AG09319 (cell line): ENCODE data around the gene ZDHHC11.
"Not testable (repeated sequence)": the region's sequence is repeated elsewhere in the genome, so short reads cannot be mapped to it uniquely, and the experiment has no call there.

Source experiments
- DNase-seq: peaks from one replicate; pipeline ENCODE4 v3.0.0-alpha.2; 2010; ENCODE audit warnings: low read depth; ENCODE audit errors: extremely low read depth
- TF ChIP-seq, protein P1 (sequence below): IDR thresholded peaks from 2 replicates; pipeline ENCODE4 v1.5.1; 2011; ENCODE audit warnings: low read depth, mild to moderate bottlenecking, inconsistent platforms, low read length, moderate library complexity

Gene ZDHHC11

DNA sequence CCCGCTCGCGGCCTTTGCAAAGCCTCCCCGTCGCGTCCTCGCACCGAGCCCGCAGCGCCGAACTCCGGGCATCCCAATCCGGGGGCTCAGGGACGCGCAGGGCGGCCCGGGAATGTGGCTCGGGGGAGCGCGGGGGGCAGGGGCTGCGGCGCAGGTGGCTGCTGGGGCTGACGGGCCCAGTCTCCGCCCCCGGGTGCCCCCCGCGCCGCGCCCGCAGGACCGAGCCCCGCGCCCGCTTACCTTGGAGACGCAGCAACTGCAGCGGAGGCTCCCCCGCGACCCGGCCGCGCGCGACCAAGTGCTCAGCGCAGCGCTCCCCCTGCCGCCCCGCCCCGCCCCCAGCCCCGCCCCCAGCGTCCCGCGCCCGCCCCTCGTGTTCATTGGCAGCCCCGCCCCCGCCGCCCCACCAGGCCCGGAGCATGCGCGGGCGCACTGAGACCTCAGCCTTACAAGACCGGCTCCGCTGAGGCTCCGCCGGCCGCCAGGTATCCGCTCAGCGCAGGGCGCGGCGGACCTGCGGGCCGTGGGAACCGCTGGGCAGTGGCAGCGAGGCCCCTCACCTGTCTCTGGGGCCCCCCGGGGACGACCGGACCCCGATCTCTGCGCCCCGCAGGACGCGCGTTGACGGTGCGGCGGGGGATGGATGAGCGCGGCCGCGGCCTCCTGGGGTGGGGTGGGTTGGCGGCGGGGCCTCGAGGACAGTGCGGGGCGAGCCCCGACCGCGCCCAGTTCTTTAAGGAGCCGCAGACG is 66.2 kb downstream of the ZDHHC11 start, which contains the start of gene ZDHHC11B:
TSS of gene ZDHHC11B (minus strand) at position 302 of the 750 bp plus-strand sequence. CDS start 17,810 bp downstream, outside the sequence.
- peak; percentile 4 for DNase-seq

DNA sequence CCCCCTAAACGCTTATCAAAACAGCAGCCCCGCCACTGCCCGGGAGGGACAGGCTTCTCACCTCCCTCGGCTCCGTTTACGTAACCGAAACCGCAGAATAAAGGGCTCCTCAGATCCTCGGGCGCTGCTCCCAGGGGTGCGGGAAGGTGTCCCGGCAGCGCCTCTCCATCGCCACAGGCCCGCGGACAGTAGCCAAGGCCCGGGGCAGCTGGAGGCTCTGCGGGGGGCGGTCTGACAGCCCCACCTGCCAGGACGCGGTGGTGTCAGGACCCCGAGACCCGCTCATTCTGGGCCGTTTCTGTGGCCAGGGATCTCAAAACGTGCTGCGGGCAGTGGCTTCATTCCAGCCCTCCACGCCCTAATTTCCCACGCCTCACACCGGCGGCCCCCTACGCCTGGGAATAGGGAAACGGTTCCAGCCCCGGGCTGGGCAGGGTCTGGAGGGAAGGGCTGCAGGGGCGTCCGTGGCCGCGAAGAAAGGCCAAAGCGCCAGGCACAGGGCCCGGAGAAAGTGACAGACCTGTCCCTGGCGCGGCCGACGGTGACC is 66.8 kb downstream of the ZDHHC11 start:
- DNase-seq = not testable (repeated sequence)

DNA sequence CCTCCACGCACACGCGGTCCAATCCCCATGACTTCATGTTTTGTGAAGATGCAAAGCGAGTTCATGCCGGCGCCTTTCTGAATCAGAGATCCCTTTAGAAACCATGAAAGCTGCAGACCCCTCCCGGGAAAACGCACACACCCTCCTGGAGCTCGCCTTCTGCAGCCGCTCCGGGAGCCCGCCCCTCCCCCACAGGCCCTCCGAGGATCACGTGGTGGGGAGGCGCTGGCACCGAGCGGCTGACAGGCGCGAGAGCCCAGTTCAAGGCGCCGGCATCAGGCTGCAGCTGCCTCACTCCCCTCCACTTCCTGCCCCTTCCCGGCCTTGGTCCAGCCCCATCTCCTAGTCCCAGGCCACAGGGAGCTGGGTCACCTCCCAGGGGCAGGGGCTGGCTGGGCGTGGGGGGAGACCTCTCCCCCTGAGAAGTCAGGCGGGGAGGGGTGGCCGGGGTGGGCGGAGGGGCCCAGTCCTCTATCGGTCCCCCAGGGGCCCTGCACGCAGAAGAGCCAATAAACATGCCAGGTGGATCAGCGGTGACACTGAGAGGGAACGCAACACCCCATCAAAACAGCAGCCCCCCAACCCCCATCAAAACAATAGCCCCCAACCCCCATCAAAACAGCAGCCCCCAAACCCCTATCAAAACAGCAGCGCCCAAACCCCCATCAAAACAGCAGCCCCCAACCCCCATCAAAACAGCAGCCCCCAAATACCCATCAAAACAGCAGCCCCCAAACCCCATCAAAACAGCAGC is 67.6 kb downstream of the ZDHHC11 start:
- not testable (repeated sequence) for DNase-seq

DNA sequence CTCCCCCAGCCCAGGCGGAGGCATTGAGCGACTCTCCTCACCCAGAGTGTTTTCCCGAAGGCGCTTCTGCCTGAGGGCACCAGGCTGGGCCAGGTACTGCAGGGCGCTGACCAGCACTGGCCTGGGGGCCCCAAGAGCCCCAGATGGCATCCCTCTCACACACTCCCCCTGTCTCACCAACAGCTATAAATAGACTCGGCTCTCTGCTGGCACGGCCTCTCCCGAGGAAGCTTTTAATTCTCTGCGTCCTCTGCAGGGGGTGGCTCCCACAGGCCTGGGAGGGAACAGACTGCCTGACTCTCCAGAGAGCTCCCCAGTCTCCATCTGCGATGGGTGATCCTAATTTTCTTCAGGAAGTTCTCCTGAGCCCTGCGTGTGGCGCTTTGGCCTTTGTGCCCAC is 68.4 kb downstream of the ZDHHC11 start:
- not testable (repeated sequence) for DNase-seq

DNA sequence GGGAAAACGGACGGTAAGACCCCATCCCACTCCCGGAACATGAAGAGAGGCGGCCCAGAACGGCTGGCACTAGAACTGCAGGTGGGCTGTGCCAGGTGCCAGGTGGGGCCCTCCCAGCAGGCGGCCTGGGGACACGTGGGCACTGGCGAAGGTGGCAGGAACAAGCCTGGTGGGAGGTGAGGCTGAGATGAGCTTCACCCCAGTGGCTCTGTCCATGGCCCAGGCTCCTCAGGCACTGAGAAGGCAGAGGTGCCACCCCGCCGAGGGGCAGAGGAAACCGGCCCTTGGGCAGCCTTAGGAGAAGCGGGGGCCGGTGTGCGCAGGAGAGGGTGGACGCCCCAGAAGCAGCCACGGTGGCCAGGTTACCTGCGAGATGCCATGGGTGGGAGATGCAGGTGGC is 70.2 kb downstream of the ZDHHC11 start:
- not testable (repeated sequence) for DNase-seq

DNA sequence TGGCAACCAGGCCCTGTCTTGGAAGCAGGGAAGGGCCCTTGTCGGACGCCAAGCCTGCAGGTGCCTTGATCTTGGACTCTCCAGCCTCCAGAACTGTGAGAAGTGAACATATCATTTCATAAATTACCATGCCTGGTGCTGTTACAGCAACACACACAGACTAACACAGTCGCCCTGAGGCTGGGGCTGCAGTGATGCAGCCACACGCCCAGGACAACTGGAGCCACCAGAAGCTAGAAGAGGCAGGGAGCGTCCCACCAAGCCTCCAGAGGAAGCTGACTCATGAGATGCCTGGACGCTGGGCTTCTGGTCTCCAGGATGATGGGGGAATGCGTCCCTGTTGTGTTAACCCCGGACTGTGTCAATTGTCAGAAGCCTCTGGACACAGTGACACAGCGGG is 71.8 kb downstream of the ZDHHC11 start:
- DNase-seq = not testable (repeated sequence)

DNA sequence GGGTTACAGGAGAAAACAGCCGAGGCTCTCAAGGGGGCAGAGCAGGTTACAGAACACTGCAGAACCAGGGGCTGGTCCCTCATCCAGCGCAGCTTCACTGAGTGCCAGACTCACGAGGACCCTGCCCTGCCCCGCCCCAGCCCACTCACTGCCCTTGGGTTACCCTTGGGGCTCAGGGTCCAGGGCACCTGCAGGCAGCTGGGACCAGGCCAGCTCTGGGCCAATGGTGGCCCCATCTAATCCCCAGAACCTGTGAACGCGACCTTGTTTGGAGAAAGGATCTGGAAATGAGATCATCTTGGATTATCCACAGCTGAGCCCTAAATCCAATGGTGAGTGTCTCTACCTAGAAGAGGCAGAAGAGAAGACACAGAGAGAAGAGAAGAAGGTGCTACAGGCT is 72.4 kb downstream of the ZDHHC11 start:
- not testable (repeated sequence) for DNase-seq

DNA sequence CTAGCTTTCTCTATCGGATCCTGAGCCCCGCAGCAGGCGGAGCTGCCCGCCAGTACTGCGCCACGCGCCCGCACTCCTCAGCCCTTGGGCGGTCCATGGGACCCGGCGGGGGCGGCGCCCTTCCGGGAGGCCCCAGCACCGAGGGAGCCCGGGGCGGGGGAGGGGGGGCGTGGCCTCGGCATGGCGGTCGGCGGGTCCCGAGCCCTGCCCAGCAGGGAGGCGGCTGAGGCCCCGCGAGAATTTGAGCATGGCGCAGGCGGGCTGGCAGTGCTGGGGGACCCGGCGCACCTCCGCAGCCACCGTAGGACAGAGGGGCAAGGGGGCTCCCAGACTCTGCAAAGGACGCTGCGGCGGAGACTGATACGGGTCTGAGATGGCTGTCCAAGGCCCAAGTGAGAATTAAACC is 73.0 kb downstream of the ZDHHC11 start:
- TF ChIP-seq, protein P1, sequence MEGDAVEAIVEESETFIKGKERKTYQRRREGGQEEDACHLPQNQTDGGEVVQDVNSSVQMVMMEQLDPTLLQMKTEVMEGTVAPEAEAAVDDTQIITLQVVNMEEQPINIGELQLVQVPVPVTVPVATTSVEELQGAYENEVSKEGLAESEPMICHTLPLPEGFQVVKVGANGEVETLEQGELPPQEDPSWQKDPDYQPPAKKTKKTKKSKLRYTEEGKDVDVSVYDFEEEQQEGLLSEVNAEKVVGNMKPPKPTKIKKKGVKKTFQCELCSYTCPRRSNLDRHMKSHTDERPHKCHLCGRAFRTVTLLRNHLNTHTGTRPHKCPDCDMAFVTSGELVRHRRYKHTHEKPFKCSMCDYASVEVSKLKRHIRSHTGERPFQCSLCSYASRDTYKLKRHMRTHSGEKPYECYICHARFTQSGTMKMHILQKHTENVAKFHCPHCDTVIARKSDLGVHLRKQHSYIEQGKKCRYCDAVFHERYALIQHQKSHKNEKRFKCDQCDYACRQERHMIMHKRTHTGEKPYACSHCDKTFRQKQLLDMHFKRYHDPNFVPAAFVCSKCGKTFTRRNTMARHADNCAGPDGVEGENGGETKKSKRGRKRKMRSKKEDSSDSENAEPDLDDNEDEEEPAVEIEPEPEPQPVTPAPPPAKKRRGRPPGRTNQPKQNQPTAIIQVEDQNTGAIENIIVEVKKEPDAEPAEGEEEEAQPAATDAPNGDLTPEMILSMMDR = no peak
- no peak for DNase-seq

DNA sequence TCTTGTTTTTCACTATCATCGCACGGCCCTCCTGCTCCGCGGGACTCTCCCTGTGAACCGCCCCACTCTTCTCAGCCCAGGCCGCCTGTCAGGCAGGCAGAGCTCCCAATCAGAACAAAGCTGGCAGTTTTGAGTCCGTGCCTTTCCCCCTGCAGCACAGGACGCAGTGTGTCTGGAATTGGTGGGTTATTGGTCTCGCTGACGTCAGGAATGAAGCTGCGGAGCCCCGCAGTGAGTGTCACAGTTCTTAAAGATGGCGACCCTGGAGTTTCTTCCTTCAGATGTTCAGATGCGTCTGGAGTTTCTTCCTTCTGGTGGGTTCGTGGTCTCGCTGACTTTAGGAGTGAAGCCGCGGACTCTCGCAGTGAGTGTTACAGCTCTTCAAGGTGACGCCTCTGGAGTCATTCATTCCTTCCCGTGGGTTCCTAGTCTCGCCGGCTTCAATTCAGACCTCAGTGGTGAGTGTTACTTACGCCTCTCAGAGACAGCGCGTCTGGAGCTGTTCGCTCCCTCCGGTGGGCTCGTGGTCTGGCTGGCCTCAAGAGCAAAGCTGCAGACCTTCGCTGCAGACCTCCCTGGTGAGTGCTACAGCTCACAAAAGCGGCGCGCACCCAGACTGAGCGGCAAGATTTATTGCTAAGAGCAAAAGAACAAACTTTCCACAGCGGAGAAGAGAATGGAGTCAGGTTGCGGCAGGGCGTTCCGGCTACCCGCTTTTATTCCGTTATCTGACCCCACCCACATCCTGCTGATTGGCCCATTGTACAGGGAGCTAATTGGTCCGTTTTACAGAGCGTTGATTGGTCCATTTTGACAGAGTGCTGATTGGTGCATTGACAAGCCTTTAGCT is 73.7 kb downstream of the ZDHHC11 start:
- no peak for DNase-seq
- TF ChIP-seq, protein P1 = no peak

DNA sequence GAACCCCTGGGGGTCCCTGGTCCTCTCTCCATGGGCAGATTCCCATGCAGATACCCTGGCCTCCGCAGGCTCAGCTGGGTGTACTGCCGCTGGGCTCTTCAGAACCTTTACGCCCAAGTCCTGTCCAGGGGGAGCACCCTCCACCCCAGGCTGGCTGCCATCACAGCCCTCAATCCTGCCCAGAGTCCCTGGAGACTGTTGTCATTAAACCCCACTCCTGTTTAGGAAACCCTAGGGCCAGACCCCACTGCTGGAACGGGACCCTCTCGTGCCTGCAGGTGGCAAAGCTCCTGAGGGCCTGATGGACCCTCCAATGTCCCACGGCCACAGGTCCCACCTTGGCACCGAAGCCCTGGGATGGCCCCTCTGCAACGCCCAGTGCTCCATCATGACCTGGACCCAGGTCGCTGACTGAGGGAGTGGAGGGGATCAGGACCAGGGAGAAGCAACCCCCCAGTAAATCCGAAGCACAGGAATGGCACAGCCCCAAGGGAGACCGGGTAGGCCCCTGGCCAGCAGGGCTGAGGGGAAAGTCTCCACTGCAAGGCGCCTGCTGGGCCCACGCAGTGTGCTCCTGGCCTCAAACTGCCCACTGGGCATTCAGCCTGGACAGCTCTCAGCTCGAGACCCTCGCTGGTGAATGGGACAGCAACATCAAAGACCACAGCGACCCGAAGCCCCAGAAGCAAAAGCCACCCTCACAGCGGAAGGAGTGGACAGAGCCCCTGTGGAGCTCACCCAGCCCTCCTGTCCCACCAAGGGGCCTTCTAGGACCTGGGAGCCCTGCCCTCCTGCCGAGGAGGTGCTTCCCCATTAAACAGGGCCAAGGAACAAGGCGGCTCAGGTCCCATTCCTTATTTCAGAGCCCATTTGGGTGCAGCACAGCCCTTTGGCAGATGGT is 74.6 kb downstream of the ZDHHC11 start:
- no peak for DNase-seq
- TF ChIP-seq, protein P1 = no peak

DNA sequence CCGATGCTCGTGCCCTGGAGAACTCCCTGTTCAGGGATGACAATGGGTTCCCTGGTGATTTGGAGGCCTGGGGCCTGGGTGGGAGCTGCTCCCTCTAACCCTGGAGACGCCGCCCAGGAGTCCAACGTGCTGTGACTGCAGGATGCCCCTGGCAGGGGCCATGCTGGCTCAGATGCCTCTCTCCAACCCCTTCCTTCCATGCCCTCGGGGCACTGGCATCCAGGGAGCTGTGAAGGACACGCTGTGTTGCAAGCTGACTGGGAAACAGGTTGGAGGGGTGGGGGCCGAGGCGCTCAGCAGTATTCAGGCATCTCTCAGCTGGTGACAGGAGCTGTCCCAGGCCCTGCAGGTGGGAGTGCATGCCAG is 75.2 kb downstream of the ZDHHC11 start:
- DNase-seq = not testable (repeated sequence)

DNA sequence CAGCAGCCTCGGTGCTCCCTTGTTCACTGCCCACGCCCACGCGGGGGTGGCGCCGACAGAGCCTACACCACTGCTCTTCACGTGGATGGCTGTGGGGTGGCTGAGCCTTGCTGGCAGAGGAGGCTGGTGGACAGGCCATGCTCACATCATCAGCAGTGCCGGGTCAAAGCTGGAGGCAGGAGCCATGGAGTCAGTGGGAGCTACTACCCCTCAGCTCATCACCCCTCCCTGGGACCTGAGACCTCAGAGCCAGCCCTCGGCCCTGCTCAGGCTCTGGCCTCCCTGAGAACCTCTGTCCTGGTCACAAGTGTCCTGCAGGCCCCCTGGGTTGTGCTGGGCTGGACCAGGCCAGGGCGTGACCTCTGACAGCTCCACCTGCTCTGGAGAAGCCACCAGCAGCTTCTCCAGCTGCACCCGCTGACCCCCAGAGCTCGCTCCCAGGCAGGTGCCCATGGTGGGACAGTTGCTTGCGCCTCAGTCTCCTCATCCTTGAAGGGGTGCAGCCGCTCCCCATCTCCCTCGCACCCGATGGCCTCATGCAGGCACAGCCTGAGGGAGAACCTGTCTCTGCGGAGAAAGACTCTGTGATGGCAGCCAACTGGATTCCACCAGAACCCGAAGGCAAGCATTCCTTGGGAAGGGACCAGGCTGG is 75.8 kb downstream of the ZDHHC11 start:
- DNase-seq = not testable (repeated sequence)

DNA sequence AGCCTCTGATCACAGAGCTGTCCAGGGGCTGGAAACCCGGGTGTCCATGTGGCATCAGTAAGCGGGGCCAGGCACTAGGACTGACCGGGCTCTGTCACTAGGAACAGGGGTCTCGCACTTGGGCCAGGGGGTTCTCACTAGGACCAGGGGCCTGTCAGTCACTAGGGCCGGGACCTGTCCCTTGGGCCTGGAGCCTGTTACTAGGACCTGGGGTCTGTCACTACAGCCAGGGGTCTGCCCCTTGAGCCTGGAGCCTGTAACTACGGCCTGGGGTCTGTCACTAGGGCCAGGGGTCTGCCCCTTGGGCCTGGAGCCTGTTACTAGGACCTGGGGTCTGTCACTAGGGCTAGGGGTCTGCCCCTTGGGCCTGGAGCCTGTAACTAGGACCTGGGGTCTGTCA is 76.5 kb downstream of the ZDHHC11 start:
- DNase-seq = not testable (repeated sequence)
